ENCODE measurements around the gene HPRT1. TPM values are rescaled to one million over a fixed set of nuclear protein-coding genes. Genes with fewer than 3 reads are reported as not detected.

HPRT1 gene
- total RNA-seq, 1 donor from 2014 or later = 10.5 TPM

DNA sequence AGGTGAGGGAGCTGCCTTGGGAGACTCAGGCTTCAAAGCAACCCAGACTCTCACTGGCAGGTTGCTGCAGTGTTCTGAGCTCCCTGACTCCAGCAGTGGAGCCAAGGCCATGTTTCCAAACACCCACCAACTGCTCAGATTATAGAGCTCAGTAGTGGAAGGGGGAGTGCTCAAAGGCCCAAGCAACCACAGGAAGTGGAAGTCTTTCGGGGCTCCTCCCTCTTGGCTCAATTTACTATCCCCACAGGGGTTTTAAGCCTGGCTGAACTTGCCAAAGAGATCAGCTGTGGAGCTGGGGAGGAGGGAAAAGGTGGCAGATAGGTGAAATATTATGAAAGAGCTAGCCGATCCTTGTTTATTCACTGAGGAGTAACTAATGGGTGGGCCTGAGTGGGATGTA is 82.5 kb downstream of the HPRT1 start:
- no peak for DNase-seq (ENCODE audit: low spot score)
- Mint-ChIP-seq H3K36me3 (ENCODE audit: low read depth, unreplicated experiment) (peaks cover 13% of the 10 kb centered on the region), H3K27ac (ENCODE audit: unreplicated experiment) (peak overlapping the region; percentile 72), H3K27me3 (ENCODE audit: unreplicated experiment) (no peaks in the 10 kb centered on the region), H3K4me3 (ENCODE audit: unreplicated experiment) (no peak overlapping the region), H3K4me1 (ENCODE audit: unreplicated experiment) (peaks cover 30% of the 10 kb centered on the region), H3K9me3 (ENCODE audit: unreplicated experiment) (no peaks in the 10 kb centered on the region)
- TF ChIP-seq, protein P1, sequence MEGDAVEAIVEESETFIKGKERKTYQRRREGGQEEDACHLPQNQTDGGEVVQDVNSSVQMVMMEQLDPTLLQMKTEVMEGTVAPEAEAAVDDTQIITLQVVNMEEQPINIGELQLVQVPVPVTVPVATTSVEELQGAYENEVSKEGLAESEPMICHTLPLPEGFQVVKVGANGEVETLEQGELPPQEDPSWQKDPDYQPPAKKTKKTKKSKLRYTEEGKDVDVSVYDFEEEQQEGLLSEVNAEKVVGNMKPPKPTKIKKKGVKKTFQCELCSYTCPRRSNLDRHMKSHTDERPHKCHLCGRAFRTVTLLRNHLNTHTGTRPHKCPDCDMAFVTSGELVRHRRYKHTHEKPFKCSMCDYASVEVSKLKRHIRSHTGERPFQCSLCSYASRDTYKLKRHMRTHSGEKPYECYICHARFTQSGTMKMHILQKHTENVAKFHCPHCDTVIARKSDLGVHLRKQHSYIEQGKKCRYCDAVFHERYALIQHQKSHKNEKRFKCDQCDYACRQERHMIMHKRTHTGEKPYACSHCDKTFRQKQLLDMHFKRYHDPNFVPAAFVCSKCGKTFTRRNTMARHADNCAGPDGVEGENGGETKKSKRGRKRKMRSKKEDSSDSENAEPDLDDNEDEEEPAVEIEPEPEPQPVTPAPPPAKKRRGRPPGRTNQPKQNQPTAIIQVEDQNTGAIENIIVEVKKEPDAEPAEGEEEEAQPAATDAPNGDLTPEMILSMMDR (IDR thresholded peaks at IDR 0.05; ENCODE audit: unreplicated experiment) = no peak

DNA sequence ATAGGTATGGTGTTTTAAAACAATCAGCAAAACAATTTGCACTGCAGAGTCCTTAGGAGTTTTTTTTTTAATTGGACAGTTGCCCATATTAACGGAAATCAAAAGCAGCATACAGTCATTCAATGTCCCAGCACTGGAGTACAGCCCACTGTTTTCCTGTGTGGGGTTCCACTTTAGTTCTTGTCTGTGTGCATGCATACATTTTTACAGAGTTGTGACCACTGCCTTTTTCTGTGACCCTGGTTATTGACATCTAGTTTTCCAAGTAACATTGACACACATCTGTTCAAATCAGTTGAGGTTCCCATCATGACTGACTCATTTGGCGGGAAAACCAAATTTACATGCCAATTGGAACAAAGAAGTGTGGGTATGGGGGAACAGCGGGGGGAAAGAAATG is 83.3 kb downstream of the HPRT1 start:
- H3K4me3 Mint-ChIP-seq (ENCODE audit: unreplicated experiment) = no peak overlapping the region
- DNase-seq (ENCODE audit: low spot score) = no peak

DNA sequence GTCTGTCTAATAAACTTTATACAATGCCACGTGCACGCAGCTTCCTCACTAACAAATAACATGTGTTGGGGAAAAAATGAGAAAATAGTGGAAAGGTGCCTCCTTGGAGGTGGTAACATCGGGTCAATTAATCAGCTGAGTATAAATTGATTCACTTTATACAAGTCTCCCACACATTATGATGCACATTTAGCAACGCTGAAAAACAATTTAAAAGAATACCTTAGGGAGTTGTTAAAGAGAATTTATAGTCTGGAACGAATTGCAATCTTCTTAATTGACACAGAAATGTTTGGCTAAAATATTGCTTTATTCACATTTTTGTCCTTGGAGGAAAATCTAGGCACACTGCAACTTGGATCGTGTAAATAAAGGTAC is 84.2 kb downstream of the HPRT1 start:
- H3K27ac Mint-ChIP-seq (ENCODE audit: unreplicated experiment) = peak overlapping the region; percentile 61
- DNase-seq (ENCODE audit: low spot score) = no peak
- H3K27me3 Mint-ChIP-seq (ENCODE audit: unreplicated experiment) = peaks cover 5% of the 10 kb centered on the region
- no peaks in the 10 kb centered on the region for H3K9me3 Mint-ChIP-seq (ENCODE audit: unreplicated experiment)
- peaks cover 34% of the 10 kb centered on the region for H3K4me1 Mint-ChIP-seq (ENCODE audit: unreplicated experiment)
- TF ChIP-seq, protein P1 (IDR thresholded peaks at IDR 0.05; ENCODE audit: unreplicated experiment) = no peak
- peaks cover 26% of the 10 kb centered on the region for H3K36me3 Mint-ChIP-seq (ENCODE audit: low read depth, unreplicated experiment)
- H3K4me3 Mint-ChIP-seq (ENCODE audit: unreplicated experiment) = peak overlapping the region; percentile 74

More for the DNA sequence above, 83.3 kb downstream of the HPRT1 start:
- peaks cover 26% of the 10 kb centered on the region for H3K4me1 Mint-ChIP-seq (ENCODE audit: unreplicated experiment)
- H3K27ac Mint-ChIP-seq (ENCODE audit: unreplicated experiment) = no peak overlapping the region
- peaks cover 17% of the 10 kb centered on the region for H3K36me3 Mint-ChIP-seq (ENCODE audit: low read depth, unreplicated experiment)
- peaks cover 5% of the 10 kb centered on the region for H3K27me3 Mint-ChIP-seq (ENCODE audit: unreplicated experiment)
- H3K9me3 Mint-ChIP-seq (ENCODE audit: unreplicated experiment) = no peaks in the 10 kb centered on the region
- TF ChIP-seq, protein P1 (IDR thresholded peaks at IDR 0.05; ENCODE audit: unreplicated experiment) = no peak

DNA sequence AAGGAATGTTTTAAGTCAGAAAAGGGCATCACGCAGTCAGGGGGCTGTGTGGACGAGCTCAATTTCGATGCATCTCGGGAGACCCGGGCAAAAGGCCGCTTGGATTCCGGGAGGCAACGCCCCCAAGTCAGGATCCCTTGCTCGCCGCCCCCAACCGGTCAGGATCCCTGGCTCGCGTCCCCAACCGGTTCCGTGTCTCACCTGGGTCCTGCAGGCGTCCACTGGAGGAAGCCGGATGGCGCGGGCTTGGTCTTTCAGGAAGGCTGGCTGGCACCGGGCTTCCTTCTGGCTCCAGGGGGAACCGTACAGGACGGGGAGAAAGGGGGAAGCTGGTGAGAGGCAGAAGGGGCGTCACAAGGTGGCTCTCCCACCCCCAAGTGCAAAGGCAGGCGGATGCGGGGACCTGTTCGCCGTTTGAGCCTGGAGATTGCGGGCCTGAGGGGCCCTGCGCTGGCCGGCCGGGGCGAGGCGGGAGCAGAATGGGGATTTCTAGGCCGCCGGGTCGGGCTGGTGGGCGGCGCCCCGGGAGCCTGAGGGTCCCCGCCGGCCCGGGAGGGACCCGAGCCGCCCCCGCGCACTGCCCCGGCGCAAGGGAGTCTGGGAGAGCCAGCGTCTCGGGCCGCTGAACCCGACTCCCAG is 84.7 kb downstream of the HPRT1 start:
- Mint-ChIP-seq H3K36me3 (ENCODE audit: low read depth, unreplicated experiment) (peaks cover 26% of the 10 kb centered on the region), H3K27me3 (ENCODE audit: unreplicated experiment) (peaks cover 5% of the 10 kb centered on the region), H3K4me3 (ENCODE audit: unreplicated experiment) (peak overlapping the region; percentile 74), H3K27ac (ENCODE audit: unreplicated experiment) (peak overlapping the region; percentile 61), H3K9me3 (ENCODE audit: unreplicated experiment) (no peaks in the 10 kb centered on the region), H3K4me1 (ENCODE audit: unreplicated experiment) (peaks cover 34% of the 10 kb centered on the region)
- TF ChIP-seq, protein P1 (IDR thresholded peaks at IDR 0.05; ENCODE audit: unreplicated experiment) = no peak
- DNase-seq (ENCODE audit: low spot score) = no peak

DNA sequence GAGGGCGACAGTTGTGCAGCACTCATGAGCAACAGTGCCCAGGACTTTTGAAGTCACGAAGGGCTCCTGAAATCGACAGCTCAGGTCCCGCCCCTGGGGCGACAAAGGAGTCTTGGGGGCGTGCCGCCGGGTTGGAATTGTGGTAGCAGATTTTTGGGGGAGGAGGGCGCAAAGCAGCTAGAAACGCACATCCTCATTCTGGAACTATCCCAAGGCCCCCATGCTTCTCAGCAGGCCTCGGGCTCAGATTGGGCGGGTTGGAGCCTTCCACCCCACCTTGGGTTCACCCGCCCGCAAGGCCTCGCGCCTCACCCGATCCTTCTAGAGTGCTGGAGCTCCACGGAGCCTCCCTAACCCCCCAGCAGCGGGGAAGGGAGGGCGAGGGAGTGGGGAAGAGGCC is 85.5 kb downstream of the HPRT1 start:
- TF ChIP-seq, protein P1 (IDR thresholded peaks at IDR 0.05; ENCODE audit: unreplicated experiment) = no peak
- peaks cover 29% of the 10 kb centered on the region for H3K36me3 Mint-ChIP-seq (ENCODE audit: low read depth, unreplicated experiment)
- H3K4me1 Mint-ChIP-seq (ENCODE audit: unreplicated experiment) = peaks cover 39% of the 10 kb centered on the region
- H3K27ac Mint-ChIP-seq (ENCODE audit: unreplicated experiment) = peak overlapping the region; percentile 90
- H3K27me3 Mint-ChIP-seq (ENCODE audit: unreplicated experiment) = peaks cover 8% of the 10 kb centered on the region
- no peaks in the 10 kb centered on the region for H3K9me3 Mint-ChIP-seq (ENCODE audit: unreplicated experiment)
- DNase-seq (ENCODE audit: low spot score) = no peak
- peak overlapping the region; percentile 87 for H3K4me3 Mint-ChIP-seq (ENCODE audit: unreplicated experiment)

Data from endothelial cell (in vitro differentiated cells).